ENCODE results near the gene TMEM154.

The TMEM154 gene

GRCh38 chr4:152693871-152694270 lies 14.1 kb upstream of the TMEM154 start:
- DNase-seq = no peak

- no peak for DNase-seq
Observed at GRCh38 chr4:152691761-152692160, 12.0 kb upstream of the TMEM154 start.

GRCh38 chr4:152690706-152691651 lies 11.2 kb upstream of the TMEM154 start:
- no peak for DNase-seq

- DNase-seq = no peak
Observed at GRCh38 chr4:152689615-152690501, 10.1 kb upstream of the TMEM154 start.

- no peak for DNase-seq
Observed at GRCh38 chr4:152687974-152688599, 8.3 kb upstream of the TMEM154 start.

GRCh38 chr4:152686452-152687013 lies 6.7 kb upstream of the TMEM154 start:
- DNase-seq = no peak

- no peak for DNase-seq
Observed at GRCh38 chr4:152684587-152684986, 4.8 kb upstream of the TMEM154 start.

GRCh38 chr4:152684007-152684406 lies 4.2 kb upstream of the TMEM154 start:
- peak in 1 of 3 donors; percentile 47 for DNase-seq

GRCh38 chr4:152682143-152682941 lies 2.5 kb upstream of the TMEM154 start:
- DNase-seq = no peak

GRCh38 chr4:152680988-152681603 lies 1.3 kb upstream of the TMEM154 start:
- DNase-seq = peak; percentile 14 to 69 (median 49)

GRCh38 chr4:152678841-152679240 lies 956 bp downstream of the TMEM154 start:
- no peak for DNase-seq

GRCh38 chr4:152677117-152677516 lies 2.7 kb downstream of the TMEM154 start:
- DNase-seq = no peak

GRCh38 chr4:152676052-152676854 lies 3.5 kb downstream of the TMEM154 start:
- no peak for DNase-seq

- DNase-seq = no peak
Observed at GRCh38 chr4:152674359-152674758, 5.4 kb downstream of the TMEM154 start.

GRCh38 chr4:152673489-152673888 lies 6.3 kb downstream of the TMEM154 start:
- DNase-seq = no peak

GRCh38 chr4:152672206-152673092 lies 7.3 kb downstream of the TMEM154 start:
- no peak for DNase-seq

- peak in 1 of 3 donors; percentile 14 for DNase-seq
Observed at GRCh38 chr4:152668338-152668964, 11.3 kb downstream of the TMEM154 start.

- peak in 1 of 3 donors; percentile 11 for DNase-seq
Observed at GRCh38 chr4:152667781-152668180, 12.0 kb downstream of the TMEM154 start.

GRCh38 chr4:152666946-152667345 lies 12.9 kb downstream of the TMEM154 start:
- no peak for DNase-seq

Measured in suppressor macrophage treated with lipopolysaccharide for 1 hour (primary cell).